Spleen (tissue), 11 donors: ENCODE results near the gene RGL4. TPM values are rescaled to one million over a fixed set of nuclear protein-coding genes. Genes with fewer than 3 reads are reported as not detected.

Source experiments
- DNase-seq: peaks from one replicate; pipeline ENCODE4 v3.0.0-alpha.2; 2020
- H3K27ac ChIP-seq, 8 donors: fragments of 200-600 bp; sonication (generic) in 7 of 8; 1 replicate in 4 of 8; 2 replicates in 4 of 8; pipeline versions ENCODE4 v1.5.0 to v1.8.0; 2016 to 2021; ENCODE audit warnings: inconsistent platforms in 4 of 8, mild to moderate bottlenecking in 4 of 8, moderate library complexity in 1 of 8
- H3K27me3 ChIP-seq, 7 donors: fragments of 200-600 bp; sonication (generic) in 6 of 7; replicated peaks in 1 of 7; 1 replicate in 4 of 7; 2 replicates in 3 of 7; pipeline versions ENCODE4 v1.5.0 to v1.8.0; 2016 to 2021; ENCODE audit warnings: inconsistent platforms in 3 of 7, mild to moderate bottlenecking in 1 of 7
- H3K36me3 ChIP-seq, 6 donors: fragments of 200-600 bp; sonication (generic) in 5 of 6; 1 replicate in 4 of 6; 2 replicates in 2 of 6; pipeline versions ENCODE4 v1.5.0 to v1.8.0; 2016 to 2021; ENCODE audit warnings: inconsistent platforms in 2 of 6
- H3K4me1 ChIP-seq, 6 donors: fragments of 200-600 bp; sonication (generic) in 5 of 6; 1 replicate in 3 of 6; 2 replicates in 3 of 6; pipeline versions ENCODE4 v1.5.0 to v1.8.0; 2016 to 2021; ENCODE audit warnings: inconsistent platforms in 3 of 6
- H3K4me3 ChIP-seq, 8 donors: fragments of 200-600 bp; sonication (generic) in 7 of 8; 1 replicate in 4 of 8; 2 replicates in 4 of 8; pipeline versions ENCODE4 v1.5.0 to v1.8.0; 2016 to 2021; ENCODE audit warnings: inconsistent platforms in 4 of 8, mild to moderate bottlenecking in 4 of 8, moderate library complexity in 2 of 8
- H3K9me3 ChIP-seq, 8 donors: fragments of 200-600 bp; sonication (generic) in 7 of 8; 1 replicate in 4 of 8; 2 replicates in 4 of 8; pipeline versions ENCODE4 v1.5.0 to v1.8.0; 2016 to 2021; ENCODE audit warnings: inconsistent platforms in 4 of 8
- POLR2A ChIP-seq, 3 donors: fragments of 450-650 bp; IDR thresholded peaks; one replicate each; pipeline ENCODE4 v1.5.1; 2017; ENCODE audit warnings: antibody characterized with exemption in 3 of 3, mild to moderate bottlenecking in 1 of 3
- POLR2AphosphoS5 ChIP-seq, 3 donors: sonication (generic); formaldehyde crosslinking; IDR thresholded peaks; one replicate each; pipeline ENCODE4 v1.5.1; 2017; ENCODE audit warnings: antibody characterized with exemption in 3 of 3
- WGBS, 5 donors: extraction: QIAGEN DNeasy Blood & Tissue Kit in 3 of 5; methylation state at CpG; one replicate each; pipeline versions ENCODE4 v1.1.5 to v1.1.7; 2013 to 2018; 5-methylcytosine and 5-hydroxymethylcytosine counted together
- intact Hi-C: fragments of 100-400 bp; cut with DNase I; formaldehyde crosslinking; loops from one replicate; pipeline ENCODE4 v1.15.0; 2023; ENCODE audit warnings: low total_unique reads
- polyA plus RNA-seq, 3 donors: library from polyadenylated mRNA; stranded (reverse); fragments of 200-250 nt; gene quantifications; one replicate each; pipeline ENCODE4 v1.2.1, GENCODE V29; 2013
- total RNA-seq, 7 donors: library from RNA; depleted of rRNA in 3 of 7; stranded (reverse); fragments of >200 nt in 3 of 7; fragmentation: NEBNext Ultra II Directional in 4 of 7; extraction: Animal tissue kit (Norgen Biotek cat#: 25700) in 4 of 7; gene quantifications; one replicate each; pipeline versions ENCODE4 v1.1.0 to v1.2.1, GENCODE V29; 2016 to 2021
- TF ChIP-seq, protein P1 (sequence below), 11 experiments: fragments of 200-600 bp in 7 of 11; fragments of 450-650 bp in 4 of 11; sonication (generic) in 4 of 11; IDR thresholded peaks in 8 of 11; conservative IDR thresholded peaks in 3 of 11; 1 replicate in 7 of 11; 2 replicates in 4 of 11; pipeline versions ENCODE4 v1.4.0 to v1.8.0; 2016 to 2021; ENCODE audit warnings: antibody characterized with exemption in 11 of 11, inconsistent platforms in 4 of 11, mild to moderate bottlenecking in 1 of 11
- donor health status: healthy with polysubstance abuse.
- donor health status: DM: no; HTN: no; CAD: no; lungs with moderate emphysema.
- donor health status: DM: no; HTN: no; CAD: no.
- donor health status: Bipolar disorder and iron deficiency.
- donor health status: healthy.
- donor health status: DM: no; HTN: no; CAD: no.
- donor health status: DM: yes; HTN: yes; CAD: no.

Gene RGL4
- total and polyA plus RNA-seq, 10 donors: 9.6 to 46.6 (median 17.6) TPM

- peaks cover 0 to 86% (median 53%) of the 10 kb centered on the region in 6 donors for H3K36me3 ChIP-seq
- no peak for TF ChIP-seq POLR2AphosphoS5 (IDR thresholded peaks at IDR 0.05)
- no peak for TF ChIP-seq POLR2A (IDR thresholded peaks at IDR 0.05)
- TF ChIP-seq, protein P1, sequence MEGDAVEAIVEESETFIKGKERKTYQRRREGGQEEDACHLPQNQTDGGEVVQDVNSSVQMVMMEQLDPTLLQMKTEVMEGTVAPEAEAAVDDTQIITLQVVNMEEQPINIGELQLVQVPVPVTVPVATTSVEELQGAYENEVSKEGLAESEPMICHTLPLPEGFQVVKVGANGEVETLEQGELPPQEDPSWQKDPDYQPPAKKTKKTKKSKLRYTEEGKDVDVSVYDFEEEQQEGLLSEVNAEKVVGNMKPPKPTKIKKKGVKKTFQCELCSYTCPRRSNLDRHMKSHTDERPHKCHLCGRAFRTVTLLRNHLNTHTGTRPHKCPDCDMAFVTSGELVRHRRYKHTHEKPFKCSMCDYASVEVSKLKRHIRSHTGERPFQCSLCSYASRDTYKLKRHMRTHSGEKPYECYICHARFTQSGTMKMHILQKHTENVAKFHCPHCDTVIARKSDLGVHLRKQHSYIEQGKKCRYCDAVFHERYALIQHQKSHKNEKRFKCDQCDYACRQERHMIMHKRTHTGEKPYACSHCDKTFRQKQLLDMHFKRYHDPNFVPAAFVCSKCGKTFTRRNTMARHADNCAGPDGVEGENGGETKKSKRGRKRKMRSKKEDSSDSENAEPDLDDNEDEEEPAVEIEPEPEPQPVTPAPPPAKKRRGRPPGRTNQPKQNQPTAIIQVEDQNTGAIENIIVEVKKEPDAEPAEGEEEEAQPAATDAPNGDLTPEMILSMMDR (IDR thresholded peaks at IDR 0.05 in 8 of 11, conservative IDR thresholded peaks at IDR 0.05 in 3 of 11): no peak
- H3K27ac ChIP-seq: peak overlapping the region; percentile 79 to 96 (median 94)
- no peaks in the 10 kb centered on the region for H3K27me3 ChIP-seq
- peaks cover 2 to 46% (median 27%) of the 10 kb centered on the region in 6 donors for H3K4me1 ChIP-seq
- WGBS, 5 donors: 63 to 85% (median 79%) methylated on average over 4 to 11 of the region's 11 CpGs
- intact Hi-C loops: no loop called here
- H3K4me3 ChIP-seq: peak overlapping the region in 5 of 8 donors; percentile 9 to 60 (median 25)
- H3K9me3 ChIP-seq: no peaks in the 10 kb centered on the region
- DNase-seq: no peak
Measured at GRCh38 chr22:23697031-23697970, 6.5 kb downstream of the RGL4 start.

DNA sequence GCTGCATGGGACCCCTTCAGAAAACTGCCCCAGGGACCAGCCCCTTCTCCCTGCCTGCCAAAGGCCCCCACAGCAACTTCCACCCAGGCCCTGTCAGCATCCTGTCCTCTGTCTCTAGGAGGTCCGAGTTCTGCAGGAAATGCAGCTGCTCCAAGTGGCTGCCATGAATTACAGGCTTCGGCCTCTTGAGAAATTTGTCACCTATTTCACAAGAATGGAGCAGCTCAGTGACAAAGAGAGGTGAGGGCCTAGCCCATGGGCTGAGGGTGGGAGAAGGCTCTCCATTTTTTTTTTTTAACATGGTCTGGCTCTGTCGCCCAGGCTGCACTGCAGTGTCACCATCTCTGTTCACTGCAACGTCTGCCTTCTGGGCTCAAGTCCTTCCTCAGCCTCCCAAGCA is 7.3 kb downstream of the RGL4 start:
- peaks cover 0 to 86% (median 56%) of the 10 kb centered on the region in 6 donors for H3K36me3 ChIP-seq
- peak overlapping the region in 6 of 8 donors; percentile 88 to 96 (median 94) for H3K27ac ChIP-seq
- DNase-seq: no peak
- H3K9me3 ChIP-seq: no peaks in the 10 kb centered on the region
- WGBS, 5 donors: 50 to 70% (median 59%) methylated on average over 4 of the region's 4 CpGs
- intact Hi-C loops: no loop called here
- no peaks in the 10 kb centered on the region for H3K27me3 ChIP-seq
- TF ChIP-seq POLR2AphosphoS5 (IDR thresholded peaks at IDR 0.05) (no peak), POLR2A (IDR thresholded peaks at IDR 0.05) (no peak)
- TF ChIP-seq, protein P1 (IDR thresholded peaks at IDR 0.05 in 8 of 11, conservative IDR thresholded peaks at IDR 0.05 in 3 of 11): no peak
- peaks cover 2 to 46% (median 27%) of the 10 kb centered on the region in 6 donors for H3K4me1 ChIP-seq
- H3K4me3 ChIP-seq: peak overlapping the region in 3 of 8 donors; percentile 9 to 60 (median 25)

DNA sequence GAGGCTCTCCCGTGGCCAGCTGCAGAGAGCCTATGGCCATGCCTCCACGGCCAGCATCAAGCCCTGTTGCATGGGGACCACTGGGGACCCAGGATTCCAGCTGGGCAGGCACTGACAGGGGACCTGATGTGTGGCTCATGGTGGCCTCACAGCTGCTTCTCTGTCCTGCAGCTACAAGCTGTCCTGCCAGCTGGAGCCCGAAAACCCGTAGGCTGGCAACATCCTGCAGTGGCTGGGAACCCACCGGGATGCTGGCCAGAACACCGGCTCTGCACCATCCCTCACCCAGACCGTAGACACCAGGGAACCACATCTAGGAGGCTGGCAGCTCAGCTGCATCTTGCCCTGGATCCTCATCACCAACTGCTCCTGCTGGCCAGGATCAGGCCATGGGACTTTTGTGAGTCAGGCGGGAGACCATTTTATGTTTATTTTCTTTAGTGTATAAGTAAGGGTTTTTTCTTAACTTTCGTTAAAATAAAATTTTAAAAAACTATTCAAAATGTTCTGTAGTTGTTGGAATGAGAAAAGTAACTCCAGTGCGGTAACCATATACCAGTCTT is 7.9 kb downstream of the RGL4 start:
- peak overlapping the region in 1 of 8 donors; percentile 60 for H3K4me3 ChIP-seq
- no peaks in the 10 kb centered on the region for H3K9me3 ChIP-seq
- H3K27ac ChIP-seq: peak overlapping the region in 3 of 8 donors; percentile 94 to 96 (median 95)
- TF ChIP-seq, protein P1 (IDR thresholded peaks at IDR 0.05 in 8 of 11, conservative IDR thresholded peaks at IDR 0.05 in 3 of 11): no peak
- no peak for TF ChIP-seq POLR2A (IDR thresholded peaks at IDR 0.05)
- peak in 1 of 3 donors; percentile 17 for TF ChIP-seq POLR2AphosphoS5 (IDR thresholded peaks at IDR 0.05)
- DNase-seq: no peak
- WGBS, 5 donors: 92 to 97% (median 94%) methylated on average over 4 to 10 of the region's 10 CpGs
- peaks cover 0 to 86% (median 56%) of the 10 kb centered on the region in 6 donors for H3K36me3 ChIP-seq
- H3K27me3 ChIP-seq: no peaks in the 10 kb centered on the region
- H3K4me1 ChIP-seq: peaks cover 2 to 50% (median 27%) of the 10 kb centered on the region in 6 donors
- intact Hi-C loops: no loop called here

DNA sequence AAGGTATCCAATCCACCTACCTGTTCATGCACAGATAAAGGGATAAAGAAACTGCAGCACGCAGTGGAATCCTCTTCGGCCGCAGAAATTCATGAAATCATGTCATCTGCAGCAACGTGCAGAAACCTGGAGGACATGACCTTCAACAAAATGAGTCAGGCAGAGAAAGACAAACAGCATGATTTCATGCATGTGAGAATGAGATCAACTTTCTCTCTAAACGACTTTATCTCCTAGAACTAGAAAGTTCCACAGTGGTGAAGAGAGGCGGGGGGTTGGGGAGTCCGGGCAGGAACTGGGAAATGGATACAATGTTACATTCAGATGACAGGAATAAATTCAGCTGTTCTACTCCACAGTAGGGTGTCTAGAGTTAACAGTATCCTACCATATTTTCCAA is 9.9 kb downstream of the RGL4 start:
- no peak for TF ChIP-seq POLR2A (IDR thresholded peaks at IDR 0.05)
- TF ChIP-seq, protein P1 (IDR thresholded peaks at IDR 0.05 in 8 of 11, conservative IDR thresholded peaks at IDR 0.05 in 3 of 11): no peak
- no peak for TF ChIP-seq POLR2AphosphoS5 (IDR thresholded peaks at IDR 0.05)
- peaks cover under 1 to 48% (median 18%) of the 10 kb centered on the region in 6 donors for H3K4me1 ChIP-seq
- H3K27ac ChIP-seq: no peak overlapping the region
- 87 to 92% (median 90%) methylated on average over 7 of the region's 7 CpGs for WGBS, 5 donors
- intact Hi-C loops: no loop called here
- no peaks in the 10 kb centered on the region for H3K9me3 ChIP-seq
- no peak overlapping the region for H3K4me3 ChIP-seq
- peaks cover 0 to 86% (median 62%) of the 10 kb centered on the region in 6 donors for H3K36me3 ChIP-seq
- H3K27me3 ChIP-seq: no peaks in the 10 kb centered on the region
- no peak for DNase-seq
